ENCODE measurements around the gene RNF41. TPM values are rescaled to one million over a fixed set of nuclear protein-coding genes. Genes with fewer than 3 reads are reported as not detected.
A peak's percentile ranks its signal among the peaks of the same experiment; 100 is the strongest.

The RNF41 gene
- total and polyA plus RNA-seq, 2 of the 13 experiments (the other 11 are each of a cell fraction or from before 2014, with no cell fraction given): 27.1 to 39.4 TPM

DNA sequence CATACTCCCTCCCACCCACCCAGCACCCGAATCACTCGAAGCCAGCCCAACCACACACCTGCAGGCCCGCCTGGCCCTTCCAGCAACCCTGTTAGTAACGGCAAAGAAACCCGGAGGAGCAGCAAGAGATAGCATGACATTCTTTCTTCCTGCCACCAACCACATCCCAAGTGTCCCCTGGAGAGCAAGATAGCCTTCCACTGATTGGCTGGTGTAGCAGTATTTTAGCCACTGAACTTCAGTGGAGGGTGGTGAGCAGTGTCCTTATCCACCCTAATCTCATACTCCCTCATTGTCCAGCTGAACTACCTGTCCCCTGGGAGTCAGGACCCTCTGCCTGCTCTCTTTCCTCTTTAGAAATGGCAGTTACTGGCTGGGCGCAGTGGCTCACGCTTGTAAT lies 7.4 kb upstream of the RNF41 start:
- FAIRE-seq (no peak), ATAC-seq (no peak), DNase-seq (ENCODE audit: low spot score) (no peak)
- Histone ChIP-seq H3K9ac (ENCODE audit: insufficient read depth, low read depth, low read length) (no peak overlapping the region), H3K36me3 (replicated peaks in 1 of 2; ENCODE audit: control insufficient read depth in 1 of 2, insufficient read depth in 2 of 2, low read length in 2 of 2) (no peaks in the 10 kb centered on the region; a peak in 2 of 5 replicates), H4K20me1 (ENCODE audit: insufficient read depth, low read length) (no peaks in the 10 kb centered on the region), H3K27me3 (ENCODE audit: control insufficient read depth in 1 of 2, insufficient read depth in 2 of 2, low read length in 2 of 2) (no peaks in the 10 kb centered on the region), H2AFZ (ENCODE audit: low read length) (no peak overlapping the region), H3K4me1 (ENCODE audit: insufficient read depth, low read length) (peaks cover 47% of the 10 kb centered on the region), H3K79me2 (ENCODE audit: insufficient read depth, low read length) (peaks cover 24% of the 10 kb centered on the region), H3K27ac (ENCODE audit: extremely low read length, insufficient read depth, low read length) (peak overlapping the region; percentile 99), H3K9me3 (ENCODE audit: low read length) (no peaks in the 10 kb centered on the region), H3K4me3 (replicated peaks in 1 of 3; ENCODE audit: insufficient read depth in 1 of 3, low read depth in 2 of 3, low read length in 3 of 3) (no peak overlapping the region), H3K4me2 (ENCODE audit: low read depth, low read length) (no peak overlapping the region)
- WGBS (ENCODE audit: low lambda C conversion rate): 96% methylated on average over 7 of the region's 7 CpGs
- ChIA-PET CTCF (ENCODE audit: low intra/inter-chr PET ratio, low total read pairs) (interaction anchor here (1.3 kb wide), 1 partner anchor 29 kb away, joined by 6 read pairs; the partner anchor contains the start of gene ANKRD52), POLR2A (interaction anchor here (0.8 to 5.8 kb wide), 2 partner anchors 8 to 101 kb away, joined by 3 to 96 read pairs; partner anchors contain the start of genes ESYT1 and RNF41)
- no TSS peak for BruUV-seq (replicated peaks)
- TF ChIP-seq, protein P1, sequence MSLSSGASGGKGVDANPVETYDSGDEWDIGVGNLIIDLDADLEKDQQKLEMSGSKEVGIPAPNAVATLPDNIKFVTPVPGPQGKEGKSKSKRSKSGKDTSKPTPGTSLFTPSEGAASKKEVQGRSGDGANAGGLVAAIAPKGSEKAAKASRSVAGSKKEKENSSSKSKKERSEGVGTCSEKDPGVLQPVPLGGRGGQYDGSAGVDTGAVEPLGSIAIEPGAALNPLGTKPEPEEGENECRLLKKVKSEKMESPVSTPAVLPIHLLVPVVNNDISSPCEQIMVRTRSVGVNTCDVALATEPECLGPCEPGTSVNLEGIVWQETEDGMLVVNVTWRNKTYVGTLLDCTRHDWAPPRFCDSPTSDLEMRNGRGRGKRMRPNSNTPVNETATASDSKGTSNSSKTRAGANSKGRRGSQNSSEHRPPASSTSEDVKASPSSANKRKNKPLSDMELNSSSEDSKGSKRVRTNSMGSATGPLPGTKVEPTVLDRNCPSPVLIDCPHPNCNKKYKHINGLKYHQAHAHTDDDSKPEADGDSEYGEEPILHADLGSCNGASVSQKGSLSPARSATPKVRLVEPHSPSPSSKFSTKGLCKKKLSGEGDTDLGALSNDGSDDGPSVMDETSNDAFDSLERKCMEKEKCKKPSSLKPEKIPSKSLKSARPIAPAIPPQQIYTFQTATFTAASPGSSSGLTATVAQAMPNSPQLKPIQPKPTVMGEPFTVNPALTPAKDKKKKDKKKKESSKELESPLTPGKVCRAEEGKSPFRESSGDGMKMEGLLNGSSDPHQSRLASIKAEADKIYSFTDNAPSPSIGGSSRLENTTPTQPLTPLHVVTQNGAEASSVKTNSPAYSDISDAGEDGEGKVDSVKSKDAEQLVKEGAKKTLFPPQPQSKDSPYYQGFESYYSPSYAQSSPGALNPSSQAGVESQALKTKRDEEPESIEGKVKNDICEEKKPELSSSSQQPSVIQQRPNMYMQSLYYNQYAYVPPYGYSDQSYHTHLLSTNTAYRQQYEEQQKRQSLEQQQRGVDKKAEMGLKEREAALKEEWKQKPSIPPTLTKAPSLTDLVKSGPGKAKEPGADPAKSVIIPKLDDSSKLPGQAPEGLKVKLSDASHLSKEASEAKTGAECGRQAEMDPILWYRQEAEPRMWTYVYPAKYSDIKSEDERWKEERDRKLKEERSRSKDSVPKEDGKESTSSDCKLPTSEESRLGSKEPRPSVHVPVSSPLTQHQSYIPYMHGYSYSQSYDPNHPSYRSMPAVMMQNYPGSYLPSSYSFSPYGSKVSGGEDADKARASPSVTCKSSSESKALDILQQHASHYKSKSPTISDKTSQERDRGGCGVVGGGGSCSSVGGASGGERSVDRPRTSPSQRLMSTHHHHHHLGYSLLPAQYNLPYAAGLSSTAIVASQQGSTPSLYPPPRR (CRISPR knock-in tag; IDR thresholded peaks at IDR 0.05; ENCODE audit: borderline replicate concordance): no peak
- TF ChIP-seq SMARCC2 (IDR thresholded peaks at IDR 0.05) (no peak), HIVEP1 (CRISPR knock-in tag; IDR thresholded peaks at IDR 0.05) (no peak), ZNF510 (CRISPR knock-in tag; IDR thresholded peaks at IDR 0.05; ENCODE audit: low read depth) (no peak), ZKSCAN8 (CRISPR knock-in tag; IDR thresholded peaks at IDR 0.05; ENCODE audit: borderline replicate concordance) (no peak), ZMYM2 (CRISPR knock-in tag; IDR thresholded peaks at IDR 0.05) (no peak), ELF1 (CRISPR knock-in tag; IDR thresholded peaks at IDR 0.05) (no peak)
- TF ChIP-seq, protein P2, sequence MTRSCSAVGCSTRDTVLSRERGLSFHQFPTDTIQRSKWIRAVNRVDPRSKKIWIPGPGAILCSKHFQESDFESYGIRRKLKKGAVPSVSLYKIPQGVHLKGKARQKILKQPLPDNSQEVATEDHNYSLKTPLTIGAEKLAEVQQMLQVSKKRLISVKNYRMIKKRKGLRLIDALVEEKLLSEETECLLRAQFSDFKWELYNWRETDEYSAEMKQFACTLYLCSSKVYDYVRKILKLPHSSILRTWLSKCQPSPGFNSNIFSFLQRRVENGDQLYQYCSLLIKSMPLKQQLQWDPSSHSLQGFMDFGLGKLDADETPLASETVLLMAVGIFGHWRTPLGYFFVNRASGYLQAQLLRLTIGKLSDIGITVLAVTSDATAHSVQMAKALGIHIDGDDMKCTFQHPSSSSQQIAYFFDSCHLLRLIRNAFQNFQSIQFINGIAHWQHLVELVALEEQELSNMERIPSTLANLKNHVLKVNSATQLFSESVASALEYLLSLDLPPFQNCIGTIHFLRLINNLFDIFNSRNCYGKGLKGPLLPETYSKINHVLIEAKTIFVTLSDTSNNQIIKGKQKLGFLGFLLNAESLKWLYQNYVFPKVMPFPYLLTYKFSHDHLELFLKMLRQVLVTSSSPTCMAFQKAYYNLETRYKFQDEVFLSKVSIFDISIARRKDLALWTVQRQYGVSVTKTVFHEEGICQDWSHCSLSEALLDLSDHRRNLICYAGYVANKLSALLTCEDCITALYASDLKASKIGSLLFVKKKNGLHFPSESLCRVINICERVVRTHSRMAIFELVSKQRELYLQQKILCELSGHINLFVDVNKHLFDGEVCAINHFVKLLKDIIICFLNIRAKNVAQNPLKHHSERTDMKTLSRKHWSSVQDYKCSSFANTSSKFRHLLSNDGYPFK (CRISPR knock-in tag; IDR thresholded peaks at IDR 0.05; ENCODE audit: borderline replicate concordance): no peak
- in situ Hi-C loops (cut with HindIII; ENCODE audit: extremely low pct_ligation_motif_present, low pct_unique_long_range_greater_than_20kb) (no loop called here), intact Hi-C loops (cut with micrococcal nuclease; ENCODE audit: unreplicated experiment) (no loop called here)

Data from HepG2 (cell line).